Hematopoietic multipotent progenitor cell (in vitro differentiated cells): ENCODE results near the gene HERC2. TPM values are rescaled to one million over a fixed set of nuclear protein-coding genes. Genes with fewer than 3 reads are reported as not detected.
"Not testable (repeated sequence)": the region's sequence is repeated elsewhere in the genome, so short reads cannot be mapped to it uniquely, and the experiment has no call there.

Experiments used
- DNase-seq, 3 donors: peaks; one replicate each; pipeline ENCODE4 v3.0.0-alpha.2; 2011 to 2015; ENCODE audit warnings: low read depth in 2 of 3, low spot score in 2 of 3
- total RNA-seq: library from RNA; depleted of rRNA; stranded (reverse); fragments of >200 nt; gene quantifications from one replicate; pipeline ENCODE4 v1.2.3, GENCODE V29; 2012

The HERC2 gene
- total RNA-seq, 1 donor = 77.3 TPM

GRCh38 chr15:28182731-28183130 is 139.2 kb downstream of the HERC2 start:
- DNase-seq = no peak

DNA sequence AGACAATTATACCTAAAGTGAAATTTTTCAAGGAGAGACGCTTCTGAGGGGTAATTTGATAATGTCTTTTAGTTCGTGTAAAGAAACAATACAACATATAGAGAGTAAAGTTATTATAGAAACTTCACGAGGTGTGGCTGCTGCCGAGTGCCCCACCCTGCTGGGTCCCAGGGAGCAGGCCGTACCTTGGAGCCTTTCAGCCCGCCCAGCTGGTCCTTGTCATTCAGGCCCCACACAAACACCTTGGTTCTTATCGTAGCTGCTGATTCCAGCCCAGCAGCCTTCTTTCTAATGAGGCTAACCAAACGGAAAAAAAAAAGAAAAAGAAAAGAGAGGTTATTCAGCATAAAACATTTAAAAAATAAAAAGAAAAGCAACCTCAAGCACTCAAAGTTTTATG is 139.8 kb downstream of the HERC2 start:
- DNase-seq = no peak

DNA sequence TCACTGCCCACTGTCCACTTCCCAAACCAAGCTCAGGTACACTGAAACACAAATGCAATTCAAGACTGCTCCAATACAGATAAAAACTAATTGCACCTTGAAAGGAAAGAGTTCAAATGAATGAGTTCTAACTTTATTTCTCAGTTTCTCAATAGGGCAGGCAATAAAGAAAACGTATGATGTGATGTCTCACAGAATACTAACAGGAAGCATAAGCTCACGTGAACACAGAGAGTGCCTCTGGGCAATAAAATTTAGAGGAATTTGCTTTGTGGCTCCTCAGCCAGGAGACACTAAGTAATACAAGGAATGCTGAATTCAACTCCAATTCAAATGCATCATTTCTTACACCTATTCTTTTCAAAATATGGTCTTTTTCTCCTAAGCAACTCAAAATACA is 140.6 kb downstream of the HERC2 start:
- DNase-seq = no peak

DNA sequence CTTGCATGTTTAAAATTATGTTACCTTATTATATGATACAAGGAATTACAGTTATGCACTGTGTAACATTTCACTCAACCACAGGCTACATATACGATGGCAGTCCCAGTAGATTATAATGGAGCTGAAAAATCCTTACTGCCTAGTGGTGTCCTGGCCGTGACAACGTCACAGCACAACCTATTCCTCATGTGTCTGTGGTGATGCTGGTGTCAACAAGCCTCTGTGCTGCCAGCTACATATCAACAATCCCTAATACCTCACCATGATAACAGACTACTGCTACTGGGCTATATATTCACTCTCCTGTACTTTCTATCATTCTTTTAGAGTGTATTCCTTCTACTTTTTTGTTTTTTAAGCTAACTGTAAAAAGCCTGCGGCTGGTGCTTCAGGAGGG is 142.7 kb downstream of the HERC2 start:
- no peak for DNase-seq

- no peak for DNase-seq
Measured at GRCh38 chr15:28178727-28179126, 143.3 kb downstream of the HERC2 start.

- DNase-seq = no peak
Measured at GRCh38 chr15:28178290-28178689, 143.7 kb downstream of the HERC2 start.

DNA sequence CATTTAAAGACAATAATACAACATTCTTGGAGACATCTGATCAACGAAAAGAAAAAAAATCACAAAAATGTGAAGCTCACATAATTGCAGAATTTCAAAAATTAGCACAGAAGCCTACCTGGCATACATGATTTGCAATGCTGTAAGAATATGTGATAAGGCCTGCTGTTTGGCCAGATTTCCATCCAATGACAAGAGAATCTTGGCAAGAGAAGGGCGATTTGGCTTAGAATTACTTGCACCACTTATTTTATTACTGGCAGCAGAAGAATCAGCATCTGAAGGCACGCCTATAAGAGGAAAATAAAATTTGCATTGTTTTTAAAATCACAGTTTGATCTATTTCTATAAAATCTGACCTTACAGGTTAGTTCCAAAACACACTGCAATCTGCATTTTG is 152.6 kb downstream of the HERC2 start:
- no peak for DNase-seq

GRCh38 chr15:28168405-28169121 is 153.4 kb downstream of the HERC2 start:
- DNase-seq = peak in 2 of 3 donors; percentile 14 to 47

DNA sequence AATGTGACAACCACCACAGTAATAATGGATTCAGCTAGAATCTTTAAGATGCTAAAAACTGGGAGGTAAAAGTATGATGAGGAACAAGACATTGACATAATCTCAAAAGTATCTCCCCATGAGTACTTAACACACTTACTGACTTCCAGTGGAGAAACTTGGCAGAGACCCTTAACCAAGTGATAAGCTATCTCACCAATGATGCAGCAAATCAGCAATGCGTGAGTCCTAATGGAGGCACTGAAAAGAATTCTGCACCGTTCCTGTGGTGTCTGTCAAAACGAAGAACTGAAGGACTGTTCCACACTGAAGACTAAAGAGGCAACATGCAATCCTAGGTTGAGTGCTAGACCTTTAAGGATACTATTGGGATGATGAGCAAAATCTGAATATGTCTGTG is 154.9 kb downstream of the HERC2 start:
- no peak for DNase-seq

DNA sequence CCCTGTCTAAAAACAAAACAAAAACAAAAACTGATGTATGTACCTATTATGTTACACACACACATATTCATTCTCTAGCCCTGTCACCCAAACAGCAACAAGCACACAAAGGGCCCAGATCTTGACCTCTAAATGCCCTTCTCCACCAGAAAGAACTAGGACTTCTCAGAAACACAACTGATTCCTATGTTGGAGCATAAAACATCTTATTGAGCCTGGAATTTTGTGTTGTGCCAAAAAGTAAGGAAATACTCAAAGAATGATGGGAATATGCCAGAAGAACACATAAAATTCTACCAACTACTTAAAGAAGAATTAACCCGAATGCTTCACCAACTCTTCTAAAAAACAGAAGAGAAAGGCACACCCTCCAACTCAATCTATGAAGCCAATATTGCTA is 156.2 kb downstream of the HERC2 start:
- DNase-seq = no peak

- no peak for DNase-seq
Measured at GRCh38 chr15:28164876-28165275, 157.1 kb downstream of the HERC2 start.

DNA sequence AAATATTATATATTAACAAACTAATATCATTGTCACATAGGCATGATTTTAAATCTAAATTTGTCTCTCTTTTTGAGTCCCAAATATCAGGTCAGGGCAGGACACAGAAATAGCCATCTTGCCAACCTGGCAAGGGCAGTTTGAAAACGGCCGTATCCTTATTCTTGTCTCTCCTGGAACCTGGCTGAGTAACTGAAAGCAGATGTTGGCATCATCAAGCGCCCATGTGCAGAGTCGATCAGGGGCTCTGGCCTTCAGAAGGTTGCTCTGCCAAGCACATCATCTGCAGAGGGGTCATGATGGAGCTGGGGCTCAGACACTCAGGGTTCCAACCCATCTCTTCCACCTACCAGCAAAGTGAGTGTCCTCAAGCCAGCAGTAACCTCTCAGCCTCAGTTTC is 167.7 kb downstream of the HERC2 start:
- DNase-seq = no peak

DNA sequence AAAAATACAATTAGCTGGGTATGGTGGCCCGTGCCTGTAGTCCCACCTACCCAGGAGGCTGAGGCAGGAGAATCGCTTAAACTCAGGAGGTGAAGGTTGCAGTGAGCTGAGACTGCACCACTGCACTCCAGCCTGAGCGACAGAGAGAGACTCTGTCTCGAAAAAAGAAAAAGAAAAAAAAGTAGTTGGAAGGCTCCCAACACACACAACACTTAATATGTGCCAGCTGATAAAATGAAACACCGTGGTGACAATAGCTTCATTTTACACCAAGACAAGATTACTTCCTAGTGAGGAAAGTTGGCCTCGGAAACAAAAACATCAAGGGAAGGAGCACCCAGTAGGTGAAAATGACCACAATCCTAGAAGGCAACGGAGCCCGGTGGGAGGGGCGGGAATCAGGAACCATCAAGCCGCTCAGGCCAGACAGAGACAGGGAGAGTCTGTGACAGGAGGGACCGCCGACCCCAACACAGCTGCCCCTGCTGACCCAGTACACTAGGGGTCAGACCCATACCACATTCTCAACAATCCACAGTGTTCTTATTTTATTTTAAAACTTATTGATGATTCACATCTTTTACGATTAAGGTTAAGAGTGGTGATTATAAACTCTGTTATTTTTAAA is 168.4 kb downstream of the HERC2 start:
- DNase-seq = no peak

DNA sequence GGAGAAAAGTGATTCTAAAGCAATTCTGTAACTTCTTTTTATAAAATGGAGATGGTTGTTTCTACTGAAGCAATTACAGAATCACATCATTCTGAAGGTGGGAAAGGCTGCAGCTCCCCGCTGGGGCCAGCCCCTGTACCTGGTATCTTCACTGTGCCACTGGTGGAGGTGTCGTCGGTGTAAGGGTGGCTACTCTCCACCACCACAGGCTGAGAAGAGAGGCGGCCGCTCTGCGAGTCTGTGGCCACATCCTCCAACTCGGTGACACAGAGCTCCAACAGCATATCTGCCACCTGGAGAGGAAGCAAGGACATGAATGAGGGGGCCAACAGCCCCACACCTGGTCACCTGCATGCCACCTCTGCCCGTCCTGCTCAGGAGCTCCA is 169.4 kb downstream of the HERC2 start:
- not testable (repeated sequence) for DNase-seq

DNA sequence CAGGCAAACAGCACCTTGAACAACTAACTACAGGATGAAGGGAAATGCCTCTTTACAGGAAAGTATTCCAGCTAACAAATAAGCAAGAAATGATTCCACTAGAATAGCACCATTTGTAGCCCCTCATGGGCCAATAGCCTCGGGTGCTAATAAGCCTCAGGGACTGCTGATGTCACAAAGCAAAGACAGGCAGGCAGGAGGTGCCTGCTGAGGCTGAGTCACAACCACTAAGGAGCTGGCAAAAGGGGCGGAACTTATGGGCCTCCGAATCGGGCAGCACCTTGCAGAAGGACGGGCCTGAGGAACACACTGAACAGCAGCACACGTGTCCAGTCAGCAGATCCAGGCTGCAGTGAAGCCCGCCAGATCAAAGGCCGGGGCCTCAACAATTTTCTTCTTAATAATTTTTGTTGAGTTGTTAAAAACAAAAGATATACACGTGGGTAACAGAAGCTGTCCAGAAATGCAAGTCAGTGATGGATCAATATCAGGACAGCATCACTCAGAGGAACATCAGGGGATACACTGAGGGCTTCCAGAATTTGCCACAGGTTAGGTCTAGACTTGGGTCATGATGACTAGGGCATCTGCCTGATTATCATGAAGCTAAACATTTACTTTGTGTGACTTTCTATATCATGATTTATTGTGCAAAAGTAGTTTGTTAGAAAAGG is 170.0 kb downstream of the HERC2 start:
- not testable (repeated sequence) for DNase-seq

DNA sequence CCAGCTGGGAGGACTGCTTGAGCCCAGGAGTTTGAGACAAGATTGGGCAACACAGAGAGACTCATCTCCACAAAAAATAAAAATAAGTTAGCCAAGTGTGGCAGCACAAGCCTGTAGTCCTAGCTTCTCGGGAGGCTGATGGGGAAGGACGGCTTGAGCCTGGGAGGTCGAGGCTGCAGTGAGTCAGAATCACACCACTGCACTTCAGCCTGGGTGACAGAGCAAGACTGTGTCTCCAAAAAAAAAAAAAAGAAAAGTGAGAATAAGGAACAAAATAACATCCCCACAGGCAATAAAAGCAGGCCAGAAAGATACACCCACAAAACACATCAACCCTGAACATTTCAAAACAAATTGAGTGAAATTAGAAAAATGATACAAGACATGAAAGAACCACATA is 174.2 kb downstream of the HERC2 start:
- no peak for DNase-seq

- not testable (repeated sequence) for DNase-seq
Measured at GRCh38 chr15:28145419-28145818, 176.6 kb downstream of the HERC2 start.

- DNase-seq = no peak
Measured at GRCh38 chr15:28140062-28140461, 181.9 kb downstream of the HERC2 start.

DNA sequence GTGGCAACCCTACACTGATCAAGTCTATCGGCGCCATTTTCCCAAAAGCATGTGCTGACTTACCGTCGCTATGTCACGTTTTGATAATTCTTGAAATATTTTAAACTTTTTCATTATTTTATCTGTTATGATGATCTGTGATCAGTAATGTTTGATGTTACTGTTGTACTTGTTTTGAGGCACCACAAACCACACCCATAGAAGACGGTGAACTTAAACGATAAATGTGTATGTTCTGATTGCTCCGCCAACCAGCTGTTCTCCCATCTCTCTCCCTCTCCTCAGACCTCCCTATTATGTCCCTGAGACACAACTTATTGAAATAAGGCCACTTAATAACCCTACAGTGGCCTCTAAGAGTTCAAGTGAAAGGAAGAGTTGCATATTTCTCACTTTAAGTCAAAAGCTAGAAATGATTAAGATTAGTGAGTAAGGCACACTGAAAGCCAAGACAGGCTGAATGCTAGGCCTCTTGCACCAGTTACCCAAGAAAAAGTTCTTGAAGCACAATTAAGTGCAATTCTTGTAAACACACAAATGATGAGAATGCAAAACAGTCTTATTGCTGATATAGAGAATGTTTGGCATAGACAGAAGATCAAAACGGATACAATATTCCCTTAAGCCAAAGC is 184.5 kb downstream of the HERC2 start:
- DNase-seq = not testable (repeated sequence)

GRCh38 chr15:28136236-28136904 is 185.6 kb downstream of the HERC2 start:
- DNase-seq = not testable (repeated sequence)

DNA sequence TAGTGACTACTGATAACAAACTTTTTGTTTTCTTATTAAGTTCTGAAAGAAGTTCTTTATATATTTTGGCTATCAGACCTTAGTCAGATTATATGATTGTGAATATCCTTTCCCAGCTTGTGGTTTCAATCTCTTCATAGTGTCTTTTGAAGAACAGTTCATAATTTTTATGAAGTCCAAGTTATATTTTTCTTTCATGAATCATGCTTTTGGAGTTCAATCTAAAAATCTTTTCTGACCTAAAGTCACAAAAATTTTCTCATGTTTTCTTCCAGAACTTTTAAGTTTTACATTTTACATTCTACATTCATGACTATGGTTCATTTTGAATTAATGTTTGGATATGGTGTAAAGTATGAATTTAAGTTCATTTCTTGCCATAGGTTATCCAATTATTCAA is 188.7 kb downstream of the HERC2 start:
- DNase-seq = no peak
